K562 (cell line): ENCODE data around the gene PAFAH2. TPM values are rescaled to one million over a fixed set of nuclear protein-coding genes. Genes with fewer than 3 reads are reported as not detected.

ENCODE experiments used
- L3MBTL2 ChIP-seq: fragments of 450-650 bp; IDR thresholded peaks from 2 replicates; pipeline ENCODE4 v1.6.1; 2016; ENCODE audit warnings: mild to moderate bottlenecking, moderate library complexity
- RREB1 ChIP-seq: fragments of 250-450 bp; sonication (Bioruptor Pico); IDR thresholded peaks from 2 replicates; pipeline ENCODE4 v1.4.0; 2020
- ZSCAN29 ChIP-seq: fragments of 450-650 bp; IDR thresholded peaks from 2 replicates; pipeline ENCODE4 v1.6.1; 2017
- polyA plus RNA-seq, 8 experiments: library from polyadenylated mRNA; depleted of rRNA in 4 of 8; stranded (reverse) in 5 of 8; unstranded in 3 of 8; fragments of >200 nt; fragmentation: Nextera tagmentation in 2 of 8; fragmentation: Illumina TruSeq in 1 of 8; extraction: Ambion mirVana in 2 of 8; extraction: Trizol in 1 of 8; gene quantifications; 2 replicates each; pipeline versions ENCODE4 v1.2.1 to v1.2.3, GENCODE V29; 2011 to 2014; ENCODE audit warnings: inconsistent platforms in 1 of 8, missing spikeins in 1 of 8
- total RNA-seq, 7 experiments: library from RNA; depleted of rRNA in 6 of 7; stranded (reverse); fragments of >200 nt in 6 of 7; fragmentation: Illumina TruSeq in 2 of 7; extraction: Trizol in 2 of 7; gene quantifications; 2 replicates each; pipeline versions ENCODE4 v1.2.1 to v1.2.3, GENCODE V29; 2011 to 2021; ENCODE audit warnings: low replicate concordance in 1 of 7

The PAFAH2 gene
- total and polyA plus RNA-seq, 9 of the 15 experiments (the other 6 are each of a cell fraction or from before 2014, with no cell fraction given): 4.2 to 10.9 (median 6.8) TPM

- no peak for TF ChIP-seq RREB1
- TF ChIP-seq ZSCAN29: peak; percentile 81
- TF ChIP-seq L3MBTL2: peak; percentile 42; the same call in 1 of the 2 replicates
Measured at GRCh38 chr1:26032656-26033357, 34.9 kb upstream of the PAFAH2 start (continued).
